HFF-Myc (cell line): Measurements from ENCODE around the gene NFKB1.

Source experiments
- DNase-seq: peaks from one replicate; pipeline ENCODE4 v3.0.0-alpha.2; 2011; ENCODE audit warnings: low read depth; ENCODE audit errors: extremely low read depth
- H3K4me3 ChIP-seq: replicated peaks from 2 replicates; pipeline ENCODE4 v1.5.1; 2011; ENCODE audit warnings: low read depth, mild to moderate bottlenecking, control low read depth, low read length
- TF ChIP-seq, protein P1 (sequence below): IDR thresholded peaks from 2 replicates; pipeline ENCODE4 v1.5.1; 2012; ENCODE audit warnings: mild to moderate bottlenecking, low read depth, low read length, control low read depth; ENCODE audit errors: missing control alignments

The NFKB1 gene

DNA sequence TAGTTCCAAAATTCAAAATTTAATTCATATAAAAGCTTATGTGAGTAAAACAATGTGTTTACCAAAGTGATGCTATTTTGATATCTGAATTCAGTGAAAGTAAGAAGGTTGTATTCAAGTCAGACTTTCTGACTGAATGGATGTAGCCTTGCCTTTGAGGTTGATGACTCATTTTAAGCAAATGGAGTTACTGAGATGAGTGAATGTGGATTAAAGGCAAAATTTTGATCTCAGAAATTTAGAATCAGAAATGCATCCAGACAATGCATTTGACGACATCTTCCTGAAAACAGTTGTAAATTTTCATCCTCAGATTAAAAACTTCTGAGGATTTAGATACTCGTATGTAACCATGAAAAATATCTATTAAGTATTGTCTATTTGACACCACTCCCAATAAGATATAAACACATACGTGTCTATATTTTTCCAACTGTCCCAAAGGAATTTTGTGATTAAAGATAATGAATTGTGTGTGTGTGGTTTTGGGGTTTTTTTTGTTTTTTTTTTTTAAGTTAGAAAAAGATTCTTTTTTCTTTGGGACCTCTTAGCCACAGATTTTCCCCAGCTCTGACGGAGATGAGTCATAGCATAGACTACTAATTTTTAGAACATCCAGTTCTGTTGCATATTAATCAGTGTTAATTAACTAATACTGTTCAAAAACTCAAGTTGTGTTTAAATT is 34.4 kb downstream of the NFKB1 start:
- TF ChIP-seq, protein P1, sequence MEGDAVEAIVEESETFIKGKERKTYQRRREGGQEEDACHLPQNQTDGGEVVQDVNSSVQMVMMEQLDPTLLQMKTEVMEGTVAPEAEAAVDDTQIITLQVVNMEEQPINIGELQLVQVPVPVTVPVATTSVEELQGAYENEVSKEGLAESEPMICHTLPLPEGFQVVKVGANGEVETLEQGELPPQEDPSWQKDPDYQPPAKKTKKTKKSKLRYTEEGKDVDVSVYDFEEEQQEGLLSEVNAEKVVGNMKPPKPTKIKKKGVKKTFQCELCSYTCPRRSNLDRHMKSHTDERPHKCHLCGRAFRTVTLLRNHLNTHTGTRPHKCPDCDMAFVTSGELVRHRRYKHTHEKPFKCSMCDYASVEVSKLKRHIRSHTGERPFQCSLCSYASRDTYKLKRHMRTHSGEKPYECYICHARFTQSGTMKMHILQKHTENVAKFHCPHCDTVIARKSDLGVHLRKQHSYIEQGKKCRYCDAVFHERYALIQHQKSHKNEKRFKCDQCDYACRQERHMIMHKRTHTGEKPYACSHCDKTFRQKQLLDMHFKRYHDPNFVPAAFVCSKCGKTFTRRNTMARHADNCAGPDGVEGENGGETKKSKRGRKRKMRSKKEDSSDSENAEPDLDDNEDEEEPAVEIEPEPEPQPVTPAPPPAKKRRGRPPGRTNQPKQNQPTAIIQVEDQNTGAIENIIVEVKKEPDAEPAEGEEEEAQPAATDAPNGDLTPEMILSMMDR: no peak
- DNase-seq: no peak
- H3K4me3 ChIP-seq: no peak overlapping the region

DNA sequence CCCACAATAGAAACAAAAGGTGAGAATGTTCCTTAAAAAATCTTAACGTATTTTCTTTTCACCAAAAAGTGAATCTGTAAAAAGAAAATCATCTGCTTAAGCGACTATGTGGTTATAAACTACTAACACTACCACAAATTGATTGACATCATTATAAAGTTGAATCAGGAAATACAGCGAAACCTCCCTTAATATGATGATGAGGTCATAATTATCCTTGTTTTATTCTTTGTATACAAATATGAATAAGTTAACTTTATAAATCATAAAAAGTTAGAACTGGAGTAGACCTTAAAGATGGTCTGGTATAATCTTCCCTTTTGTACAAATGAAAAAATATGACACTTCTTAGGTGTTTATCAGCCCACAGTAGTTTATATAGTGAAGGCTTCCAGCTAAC is 35.6 kb downstream of the NFKB1 start:
- no peak for DNase-seq
- TF ChIP-seq, protein P1: no peak
- no peak overlapping the region for H3K4me3 ChIP-seq

DNA sequence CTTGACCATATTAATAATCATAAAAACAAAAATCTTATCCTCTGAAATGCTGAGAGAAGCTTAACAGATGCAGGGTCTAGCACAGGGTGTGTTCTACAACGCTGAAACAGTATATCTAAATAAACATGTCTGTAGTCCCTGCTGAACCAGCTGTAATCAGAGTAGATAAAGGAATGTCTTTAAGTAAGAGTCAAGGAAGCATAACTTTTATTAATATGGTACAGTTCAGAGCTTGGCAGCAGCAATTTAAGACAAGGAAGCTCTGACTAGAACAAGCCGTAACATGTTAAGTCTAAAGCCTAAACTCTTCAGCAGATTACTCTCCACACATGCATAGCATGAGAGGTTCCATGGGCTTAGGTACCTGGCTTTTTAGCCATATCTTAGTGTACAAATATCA is 36.1 kb downstream of the NFKB1 start:
- DNase-seq: no peak
- H3K4me3 ChIP-seq: no peak overlapping the region
- TF ChIP-seq, protein P1: no peak

DNA sequence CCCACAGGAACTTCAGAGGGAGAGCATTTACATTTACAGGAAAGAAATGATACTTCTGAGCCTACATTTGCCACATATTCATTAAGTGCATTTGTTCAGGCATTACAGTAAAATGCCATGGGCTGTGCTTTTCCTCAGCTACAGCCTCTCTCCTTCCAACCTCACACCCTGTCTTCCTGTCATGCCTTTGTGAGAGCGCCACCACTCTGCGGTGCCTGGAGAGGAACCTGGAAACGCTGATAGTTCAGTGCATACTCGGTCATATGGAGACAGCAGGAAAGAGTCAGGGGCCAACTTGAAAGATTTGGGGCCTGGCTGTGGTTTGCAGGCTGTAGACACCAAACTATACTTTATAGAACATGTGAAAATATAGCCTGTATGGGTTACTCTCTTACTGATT is 40.5 kb downstream of the NFKB1 start:
- no peak for DNase-seq
- TF ChIP-seq, protein P1: peak; percentile 12
- no peak overlapping the region for H3K4me3 ChIP-seq

DNA sequence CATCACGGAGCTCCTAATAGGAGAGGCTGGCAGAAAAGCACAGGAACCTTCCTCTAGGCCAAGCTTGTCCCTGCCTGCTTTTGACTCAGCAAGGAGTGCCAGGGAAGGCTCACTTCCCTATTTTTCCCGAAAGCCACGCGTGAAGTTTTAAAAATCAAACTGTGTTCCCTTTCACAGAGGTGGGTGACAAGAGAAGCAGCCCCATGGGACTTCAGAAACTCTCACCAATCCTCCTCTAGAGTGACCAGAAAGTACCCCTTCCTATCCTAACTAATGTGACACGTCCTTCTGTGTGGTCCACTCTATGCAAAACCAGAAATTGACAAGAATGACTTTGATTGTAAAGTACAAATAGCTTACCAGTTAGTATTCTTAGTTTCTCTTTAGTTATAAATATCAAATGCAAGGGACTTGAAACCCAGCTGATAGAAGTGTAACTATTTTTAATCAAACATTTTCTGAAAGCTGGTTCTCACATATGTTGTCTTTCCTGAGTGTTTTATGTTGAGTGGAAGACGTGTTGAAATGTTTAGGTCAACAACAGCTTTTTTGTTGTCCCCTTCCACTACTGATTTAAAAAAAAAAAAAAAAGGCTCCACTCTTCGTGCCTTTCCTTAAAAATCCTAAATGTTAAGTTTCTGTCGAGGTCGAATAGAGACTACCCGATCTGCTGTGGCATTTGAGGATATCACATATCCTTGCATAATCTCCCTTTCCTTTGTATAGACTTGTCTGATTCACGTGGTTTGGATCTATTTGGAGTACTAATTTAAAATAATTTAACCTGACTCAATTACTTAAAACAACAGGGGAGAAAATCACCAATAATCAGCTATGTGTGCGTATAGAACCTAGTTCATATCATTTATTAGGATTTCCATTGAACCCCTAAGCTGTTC is 42.1 kb downstream of the NFKB1 start:
- no peak for DNase-seq
- no peak overlapping the region for H3K4me3 ChIP-seq
- TF ChIP-seq, protein P1: no peak

DNA sequence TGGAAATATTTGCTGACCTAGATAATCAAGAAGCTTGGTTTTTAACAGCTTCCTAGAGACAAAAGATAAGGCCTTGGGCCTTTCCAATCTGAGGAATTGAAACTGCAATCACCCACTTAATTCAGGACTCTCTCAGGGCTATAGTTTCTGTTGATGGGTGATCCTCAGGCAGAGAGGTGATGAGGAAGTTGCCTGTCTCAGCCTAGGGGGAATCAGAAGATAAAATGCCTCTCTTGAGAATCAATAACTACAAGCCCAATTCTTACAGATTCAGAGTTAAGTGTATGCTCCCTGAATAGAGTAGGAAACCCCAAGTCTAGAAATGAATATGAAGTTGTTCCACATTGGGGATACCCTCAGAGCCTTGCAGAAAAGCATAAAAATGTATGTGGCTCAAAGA is 45.5 kb downstream of the NFKB1 start:
- no peak for DNase-seq
- TF ChIP-seq, protein P1: no peak
- no peak overlapping the region for H3K4me3 ChIP-seq
